Naive thymus-derived CD8-positive, alpha-beta T cell (primary cell): ENCODE results near the gene AMBRA1. TPM values are rescaled to one million over a fixed set of nuclear protein-coding genes. Genes with fewer than 3 reads are reported as not detected.
A peak's percentile ranks its signal among the peaks of the same experiment; 100 is the strongest.

ENCODE experiments used
- ATAC-seq, 2 donors: fragments of 150-1000 bp; cut with Tn5 transposase in 1 of 2; sonication (Bioruptor Pico), chemical (Tn5 transposase) in 1 of 2; 1 replicate in 1 of 2; 2 replicates in 1 of 2; pipeline ENCODE4 v1.10.0; 2021; ENCODE audit warnings: mild to moderate bottlenecking in 2 of 2, moderate library complexity in 2 of 2
- POLR2A ChIA-PET: fragments of 350-600 bp; sonication (Branson Sonifier 250); formaldehyde crosslinking; loops from one replicate; lab custom pipeline; 2021; ENCODE audit warnings: antibody characterized with exemption; lab: Charles Lee
- DNase-seq, 10 donors: peaks; one replicate each; pipeline versions ENCODE4 v3.0.0 to v3.0.0-alpha.2; 2020 to 2022
- H3K27ac Mint-ChIP-seq, 10 donors: one replicate each; pipeline ENCODE4 v1.8.0; 2020 to 2022; ENCODE audit warnings: mild to moderate bottlenecking in 10 of 10, mixed read lengths in 10 of 10, moderate library complexity in 4 of 10, inconsistent platforms in 1 of 10
- H3K27me3 Mint-ChIP-seq, 5 donors: one replicate each; pipeline ENCODE4 v1.8.0; 2021 to 2022; ENCODE audit warnings: mixed read lengths in 5 of 5
- H3K36me3 Mint-ChIP-seq, 3 donors: one replicate each; pipeline ENCODE4 v1.8.0; 2020 to 2022; ENCODE audit warnings: mixed read lengths in 3 of 3, mild to moderate bottlenecking in 2 of 3, inconsistent platforms in 1 of 3
- H3K4me1 Mint-ChIP-seq, 4 donors: one replicate each; pipeline ENCODE4 v1.8.0; 2021 to 2022; ENCODE audit warnings: mixed read lengths in 4 of 4
- H3K4me3 Mint-ChIP-seq, 10 donors: one replicate each; pipeline ENCODE4 v1.8.0; 2020 to 2022; ENCODE audit warnings: mild to moderate bottlenecking in 10 of 10, mixed read lengths in 10 of 10, moderate library complexity in 6 of 10, inconsistent platforms in 1 of 10
- H3K9me3 Mint-ChIP-seq, 9 donors: one replicate each; pipeline ENCODE4 v1.8.0; 2020 to 2022; ENCODE audit warnings: mixed read lengths in 9 of 9, mild to moderate bottlenecking in 3 of 9, inconsistent platforms in 1 of 9, moderate library complexity in 1 of 9
- polyA plus RNA-seq, 3 donors: library from polyadenylated mRNA; unstranded; fragments of 300-500 nt; fragmentation: Illumina TruSeq; gene quantifications; one replicate each; pipeline ENCODE4 v1.2.3, GENCODE V29; 2021
- total RNA-seq, 8 experiments: library from RNA in 2 of 8; stranded (reverse) in 2 of 8; gene quantifications; one replicate each; pipeline ENCODE4 v1.2.3 and lab custom pipeline; 2021 to 2026

The AMBRA1 gene, protein sequence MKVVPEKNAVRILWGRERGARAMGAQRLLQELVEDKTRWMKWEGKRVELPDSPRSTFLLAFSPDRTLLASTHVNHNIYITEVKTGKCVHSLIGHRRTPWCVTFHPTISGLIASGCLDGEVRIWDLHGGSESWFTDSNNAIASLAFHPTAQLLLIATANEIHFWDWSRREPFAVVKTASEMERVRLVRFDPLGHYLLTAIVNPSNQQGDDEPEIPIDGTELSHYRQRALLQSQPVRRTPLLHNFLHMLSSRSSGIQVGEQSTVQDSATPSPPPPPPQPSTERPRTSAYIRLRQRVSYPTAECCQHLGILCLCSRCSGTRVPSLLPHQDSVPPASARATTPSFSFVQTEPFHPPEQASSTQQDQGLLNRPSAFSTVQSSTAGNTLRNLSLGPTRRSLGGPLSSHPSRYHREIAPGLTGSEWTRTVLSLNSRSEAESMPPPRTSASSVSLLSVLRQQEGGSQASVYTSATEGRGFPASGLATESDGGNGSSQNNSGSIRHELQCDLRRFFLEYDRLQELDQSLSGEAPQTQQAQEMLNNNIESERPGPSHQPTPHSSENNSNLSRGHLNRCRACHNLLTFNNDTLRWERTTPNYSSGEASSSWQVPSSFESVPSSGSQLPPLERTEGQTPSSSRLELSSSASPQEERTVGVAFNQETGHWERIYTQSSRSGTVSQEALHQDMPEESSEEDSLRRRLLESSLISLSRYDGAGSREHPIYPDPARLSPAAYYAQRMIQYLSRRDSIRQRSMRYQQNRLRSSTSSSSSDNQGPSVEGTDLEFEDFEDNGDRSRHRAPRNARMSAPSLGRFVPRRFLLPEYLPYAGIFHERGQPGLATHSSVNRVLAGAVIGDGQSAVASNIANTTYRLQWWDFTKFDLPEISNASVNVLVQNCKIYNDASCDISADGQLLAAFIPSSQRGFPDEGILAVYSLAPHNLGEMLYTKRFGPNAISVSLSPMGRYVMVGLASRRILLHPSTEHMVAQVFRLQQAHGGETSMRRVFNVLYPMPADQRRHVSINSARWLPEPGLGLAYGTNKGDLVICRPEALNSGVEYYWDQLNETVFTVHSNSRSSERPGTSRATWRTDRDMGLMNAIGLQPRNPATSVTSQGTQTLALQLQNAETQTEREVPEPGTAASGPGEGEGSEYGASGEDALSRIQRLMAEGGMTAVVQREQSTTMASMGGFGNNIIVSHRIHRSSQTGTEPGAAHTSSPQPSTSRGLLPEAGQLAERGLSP (N-terminal part only)
- total RNA-seq (10 to 100 TPM; 36.8 to 38.8 TPM), polyA plus RNA-seq (10 to 100 TPM in 1 of 3 donors, 1 to 10 TPM in 2; 6.1 to 16.3 (median 7.4) TPM), total RNA-seq (lab: John Stamatoyannopoulos, UW) (66.0 to 87.3 (median 75.1) reads per million in 6 experiments)

DNA sequence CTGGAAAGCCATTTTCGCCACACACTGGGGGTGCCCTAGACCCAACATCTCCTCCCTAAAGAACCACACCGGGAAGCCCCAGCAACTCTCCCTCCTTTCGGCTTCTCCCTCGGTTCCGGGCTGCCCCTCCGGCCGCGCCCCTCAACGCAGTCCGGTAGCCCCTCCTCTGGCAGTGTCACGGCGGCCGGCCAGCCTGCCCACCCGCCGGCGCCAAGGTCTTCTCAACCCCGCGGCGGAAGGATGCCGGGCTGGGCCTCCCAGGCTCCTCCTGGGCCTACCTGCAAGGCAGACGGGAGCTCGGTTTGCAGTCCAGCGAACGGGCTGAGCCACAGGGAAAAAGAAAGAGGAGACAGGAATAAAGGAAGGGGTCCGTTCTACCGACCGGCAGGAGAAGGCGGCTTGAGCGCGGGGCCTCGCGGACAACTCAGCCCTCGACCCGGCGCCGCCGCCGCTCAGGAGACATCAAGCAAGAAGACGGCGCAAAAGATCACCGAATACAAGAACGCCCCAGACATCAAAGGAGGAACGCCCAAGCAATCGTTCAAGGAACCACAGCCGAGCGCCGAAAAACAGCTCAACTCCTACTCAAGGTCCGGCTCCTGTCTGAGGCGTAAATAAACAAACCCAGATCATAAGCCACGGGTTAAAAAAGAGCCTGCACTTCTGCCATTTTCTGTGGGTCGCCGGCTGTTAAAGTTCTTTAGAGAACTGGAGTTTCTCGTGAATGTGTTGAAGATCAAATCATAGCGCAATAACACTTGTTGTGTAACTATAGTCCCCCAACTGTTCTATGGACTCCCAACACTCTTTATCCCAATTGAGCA lies at the start of gene AMBRA1:
Gene AMBRA1, minus strand, starts transcription at position 474 of the 824 bp plus-strand sequence. CDS start 45,643 bp downstream, outside the sequence.
- Mint-ChIP-seq H3K9me3 (no peaks in the 10 kb centered on the region), H3K27ac (peak within 1 kb of the TSS; percentile 91 to 97 (median 96)), H3K27me3 (no peaks in the 10 kb centered on the region), H3K4me1 (peaks cover 22 to 50% (median 47%) of the 10 kb centered on the region in 4 donors), H3K36me3 (peaks cover 0 to 11% (median 0%) of the 10 kb centered on the region in 3 donors), H3K4me3 (peak within 1 kb of the TSS; percentile 93 to 99 (median 96))
- POLR2A ChIA-PET = interaction anchor here (0.6 to 3.1 kb wide), 11 partner anchors 9 to 678 kb away, joined by 3 to 30 read pairs (median 3); partner anchors contain the start of genes ATG13 and HARBI1
- DNase-seq (peak; percentile 53 to 87 (median 80)), ATAC-seq (peak; percentile 95 to 96)

DNA sequence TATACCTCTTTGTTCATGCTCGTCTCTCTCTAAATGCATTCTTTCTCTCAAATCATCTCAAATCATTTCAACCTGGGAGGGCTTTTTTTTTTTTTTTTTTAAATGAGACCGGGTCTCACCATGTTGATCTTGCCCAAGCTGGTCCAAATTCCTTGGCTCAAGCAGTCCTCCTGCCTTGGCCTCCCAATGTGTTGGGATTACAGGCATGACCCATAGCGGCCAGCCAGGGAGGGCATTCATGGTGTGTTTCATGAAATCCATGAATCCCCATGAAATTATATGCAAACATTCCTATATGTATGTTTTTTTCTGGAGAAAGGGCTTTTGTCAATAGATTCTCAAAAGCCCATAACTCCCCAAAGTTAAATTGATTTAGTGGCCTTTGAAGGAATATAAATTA lies 49.7 kb upstream of the AMBRA1 start:
- H3K9me3 Mint-ChIP-seq = peaks cover 0 to 6% (median 0%) of the 10 kb centered on the region in 9 donors
- POLR2A ChIA-PET = interaction anchor here (1.8 kb wide), 1 partner anchor 57 kb away, joined by 5 read pairs; the partner anchor contains the start of genes ARHGAP1 and ZNF408
- H3K27me3 Mint-ChIP-seq = no peaks in the 10 kb centered on the region
- peaks cover 7 to 85% (median 37%) of the 10 kb centered on the region in 3 donors for H3K36me3 Mint-ChIP-seq
- no peak overlapping the region for H3K4me3 Mint-ChIP-seq
- no peak for DNase-seq
- no peak for ATAC-seq
- H3K27ac Mint-ChIP-seq = peak overlapping the region in 6 of 10 donors; percentile 17 to 89 (median 67)
- H3K4me1 Mint-ChIP-seq = peaks cover 10 to 31% (median 23%) of the 10 kb centered on the region in 4 donors

DNA sequence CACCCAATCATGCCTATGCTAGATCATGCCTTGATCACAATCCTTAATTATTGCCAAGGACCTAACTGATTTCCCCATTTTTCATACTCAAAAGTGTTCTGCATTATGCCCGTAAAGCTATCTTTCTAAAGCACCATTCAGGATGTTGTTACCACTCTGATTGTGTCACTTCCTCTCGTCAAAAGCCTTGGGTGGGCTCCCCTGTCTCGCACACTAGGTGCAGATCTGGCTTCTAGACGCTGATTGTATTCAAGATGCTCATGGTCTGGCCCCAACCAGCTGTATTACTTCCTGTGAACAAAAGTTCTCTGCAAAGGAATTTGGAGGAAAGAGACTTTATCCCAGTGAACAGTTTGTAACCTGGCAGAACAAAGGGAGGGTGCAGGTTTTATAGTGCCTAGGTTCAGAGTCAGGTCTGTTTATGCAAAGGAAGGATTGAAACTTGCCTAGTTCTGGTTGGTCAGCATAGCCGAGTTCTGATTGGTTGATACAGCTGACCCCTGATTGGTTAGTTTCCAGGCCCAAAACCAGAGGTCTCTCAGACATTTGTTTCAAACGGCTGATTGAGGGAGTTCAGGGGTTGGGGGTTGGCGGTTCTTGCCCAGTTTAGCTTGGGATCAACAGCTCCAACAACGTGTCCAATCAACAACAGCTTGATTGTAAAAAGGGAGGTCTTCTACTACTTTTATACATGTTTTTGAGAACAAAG lies 49.0 kb upstream of the AMBRA1 start:
- Mint-ChIP-seq H3K4me3 (peak overlapping the region in 8 of 10 donors; percentile 31 to 72 (median 48)), H3K27me3 (no peaks in the 10 kb centered on the region), H3K27ac (peak overlapping the region; percentile 67 to 91 (median 84)), H3K36me3 (peaks cover 11 to 81% (median 39%) of the 10 kb centered on the region in 3 donors), H3K4me1 (peaks cover 12 to 33% (median 24%) of the 10 kb centered on the region in 4 donors), H3K9me3 (peaks cover 0 to 6% (median 0%) of the 10 kb centered on the region in 9 donors)
- DNase-seq (peak in 6 of 10 donors; percentile 7 to 53 (median 38)), ATAC-seq (peak; percentile 57 to 97)
- POLR2A ChIA-PET = interaction anchor here (0.9 to 1.8 kb wide), 3 partner anchors 30 to 58 kb away, joined by 3 to 5 read pairs (median 3); partner anchors contain the start of genes ARHGAP1 and ZNF408

DNA sequence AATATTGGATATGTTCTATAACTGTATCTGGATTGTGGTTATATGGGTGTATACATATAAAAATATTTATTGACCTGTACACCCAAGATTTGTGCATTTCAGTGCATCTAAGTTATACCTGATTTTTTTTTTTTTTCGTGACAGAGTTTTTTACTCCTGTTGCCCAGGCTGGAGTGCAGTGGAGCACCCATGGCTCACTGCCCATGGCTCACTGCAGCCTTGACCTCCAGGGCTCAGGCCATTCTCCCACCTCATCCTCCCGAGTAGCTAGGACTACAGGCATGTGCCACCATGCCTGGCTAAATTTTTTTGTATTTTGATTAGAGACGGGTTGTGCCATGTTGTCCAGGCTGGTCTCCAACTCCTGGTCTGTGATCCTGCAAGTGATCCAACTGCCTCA lies 47.8 kb upstream of the AMBRA1 start:
- Mint-ChIP-seq H3K27me3 (no peaks in the 10 kb centered on the region), H3K36me3 (peaks cover 11 to 76% (median 43%) of the 10 kb centered on the region in 3 donors), H3K9me3 (peaks cover 0 to 6% (median 0%) of the 10 kb centered on the region in 9 donors), H3K4me1 (peaks cover 12 to 33% (median 24%) of the 10 kb centered on the region in 4 donors), H3K27ac (peak overlapping the region in 5 of 10 donors; percentile 40 to 91 (median 81)), H3K4me3 (peak overlapping the region in 1 of 10 donors; percentile 63)
- DNase-seq (no peak), ATAC-seq (no peak)
- POLR2A ChIA-PET = interaction anchor here (0.6 to 1.8 kb wide), 3 partner anchors 19 to 59 kb away, joined by 3 to 5 read pairs (median 4); partner anchors contain the start of genes ARHGAP1 and ZNF408

DNA sequence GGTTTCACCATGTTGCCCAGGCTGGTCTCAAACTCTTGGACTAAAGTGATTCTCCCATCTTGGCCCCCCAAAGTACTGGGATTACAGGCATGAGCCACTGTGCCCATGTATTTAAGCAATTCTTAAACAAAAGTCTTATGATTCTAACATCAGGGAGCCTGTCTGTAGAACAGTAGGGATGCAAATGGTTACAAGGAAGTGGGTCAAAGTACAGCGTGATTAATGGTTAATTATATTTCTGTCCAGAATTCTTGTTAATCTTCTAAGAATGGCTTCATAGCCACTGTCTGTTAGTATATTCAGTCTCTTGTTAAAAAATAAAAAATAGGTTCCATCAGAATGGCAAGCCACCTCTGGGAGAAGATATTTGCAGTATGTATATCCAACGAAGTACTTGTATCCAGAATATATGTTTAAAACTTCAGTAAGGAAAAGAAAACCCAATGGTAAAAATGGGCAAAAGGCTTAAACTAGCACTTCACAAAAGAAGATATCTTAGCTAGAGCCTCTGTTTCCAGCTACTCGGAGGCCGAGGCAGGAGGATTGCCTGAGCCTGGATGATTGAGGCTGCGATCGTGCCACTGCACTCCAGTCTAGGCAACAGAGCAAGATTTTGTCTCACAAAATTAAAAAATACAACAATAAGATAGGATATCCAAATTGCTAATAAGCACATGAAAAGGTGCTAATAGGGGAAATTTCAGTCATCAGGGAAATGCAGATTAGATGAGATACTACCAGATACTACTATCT lies 46.4 kb upstream of the AMBRA1 start:
- no peaks in the 10 kb centered on the region for H3K27me3 Mint-ChIP-seq
- POLR2A ChIA-PET = interaction anchor here (1.4 kb wide), 1 partner anchor 23 kb away, joined by 6 read pairs; the partner anchor contains the start of genes ATG13 and HARBI1
- H3K9me3 Mint-ChIP-seq = peaks cover 0 to 6% (median 0%) of the 10 kb centered on the region in 9 donors
- no peak for ATAC-seq
- no peak for DNase-seq
- H3K36me3 Mint-ChIP-seq = peaks cover 11 to 74% (median 37%) of the 10 kb centered on the region in 3 donors
- no peak overlapping the region for H3K4me3 Mint-ChIP-seq
- peak overlapping the region in 3 of 10 donors; percentile 13 to 60 (median 52) for H3K27ac Mint-ChIP-seq
- H3K4me1 Mint-ChIP-seq = peaks cover 14 to 37% (median 28%) of the 10 kb centered on the region in 4 donors

DNA sequence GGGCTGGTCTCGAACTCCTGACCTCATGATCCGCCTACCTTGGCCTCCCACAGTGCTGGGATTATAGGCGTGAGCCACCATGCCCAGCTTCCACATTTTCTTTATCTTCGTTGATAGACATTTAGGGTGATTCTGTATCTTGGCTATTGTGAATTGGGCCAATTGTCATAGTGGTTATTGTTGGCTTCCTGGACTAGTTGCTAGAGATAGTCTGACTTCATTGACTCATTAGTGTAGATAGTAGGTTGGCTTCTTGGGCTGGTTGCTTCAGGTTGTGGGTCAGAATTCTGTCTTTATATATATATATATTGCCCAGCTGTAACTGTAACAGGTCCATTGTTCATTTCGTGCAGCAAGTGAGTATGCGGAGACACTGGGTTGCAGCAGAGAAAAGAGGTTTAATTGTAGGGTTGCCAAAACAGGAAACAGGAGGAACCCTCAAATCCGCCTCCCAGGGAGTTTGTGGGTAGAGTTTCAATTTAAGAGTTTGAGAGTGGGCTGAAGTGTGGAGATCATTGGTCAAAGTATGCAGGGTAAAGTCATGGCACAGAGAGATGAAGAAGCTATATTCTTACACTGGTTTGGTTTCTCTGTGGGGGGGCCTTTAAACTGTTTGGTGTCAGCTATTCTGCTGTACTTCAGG lies 45.5 kb upstream of the AMBRA1 start:
- peaks cover 14 to 37% (median 28%) of the 10 kb centered on the region in 4 donors for H3K4me1 Mint-ChIP-seq
- peak overlapping the region in 7 of 10 donors; percentile 0 to 79 (median 63) for H3K27ac Mint-ChIP-seq
- DNase-seq (no peak), ATAC-seq (no peak)
- POLR2A ChIA-PET = interaction anchor here (1.4 kb wide), 1 partner anchor 22 kb away, joined by 6 read pairs; the partner anchor contains the start of genes ATG13 and HARBI1
- H3K9me3 Mint-ChIP-seq = peaks cover 0 to 6% (median 0%) of the 10 kb centered on the region in 9 donors
- peak overlapping the region in 4 of 10 donors; percentile 3 to 62 (median 56) for H3K4me3 Mint-ChIP-seq
- H3K27me3 Mint-ChIP-seq = no peaks in the 10 kb centered on the region
- H3K36me3 Mint-ChIP-seq = peaks cover 11 to 72% (median 37%) of the 10 kb centered on the region in 3 donors

DNA sequence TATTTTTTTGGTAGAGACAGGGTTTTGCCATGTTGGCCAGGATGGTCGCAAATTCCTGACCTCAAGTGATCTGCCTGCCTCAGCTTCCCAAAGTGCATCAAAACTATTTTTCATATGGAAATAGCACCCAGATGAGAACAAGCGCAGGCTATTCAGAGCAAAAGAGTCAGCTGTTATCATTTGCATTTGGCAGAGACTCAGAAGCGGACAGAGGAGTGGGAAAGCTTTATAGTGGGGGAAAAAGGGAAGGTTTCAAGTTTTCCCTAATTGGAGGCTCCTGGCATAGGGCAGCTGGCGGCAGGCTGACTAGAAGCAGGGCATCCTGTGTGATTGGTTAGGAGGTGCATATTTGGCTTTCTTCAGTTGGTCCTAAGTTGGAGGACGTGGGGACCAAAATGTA lies 43.7 kb upstream of the AMBRA1 start:
- H3K27me3 Mint-ChIP-seq = no peaks in the 10 kb centered on the region
- H3K4me1 Mint-ChIP-seq = peaks cover 9 to 31% (median 19%) of the 10 kb centered on the region in 4 donors
- H3K36me3 Mint-ChIP-seq = peaks cover 11 to 61% (median 25%) of the 10 kb centered on the region in 3 donors
- peaks cover 0 to 6% (median 0%) of the 10 kb centered on the region in 9 donors for H3K9me3 Mint-ChIP-seq
- no peak overlapping the region for H3K27ac Mint-ChIP-seq
- POLR2A ChIA-PET = interaction anchor here (1.1 kb wide), 1 partner anchor 20 kb away, joined by 5 read pairs; the partner anchor contains the start of genes ATG13 and HARBI1
- no peak overlapping the region for H3K4me3 Mint-ChIP-seq
- DNase-seq = no peak
- ATAC-seq = no peak

DNA sequence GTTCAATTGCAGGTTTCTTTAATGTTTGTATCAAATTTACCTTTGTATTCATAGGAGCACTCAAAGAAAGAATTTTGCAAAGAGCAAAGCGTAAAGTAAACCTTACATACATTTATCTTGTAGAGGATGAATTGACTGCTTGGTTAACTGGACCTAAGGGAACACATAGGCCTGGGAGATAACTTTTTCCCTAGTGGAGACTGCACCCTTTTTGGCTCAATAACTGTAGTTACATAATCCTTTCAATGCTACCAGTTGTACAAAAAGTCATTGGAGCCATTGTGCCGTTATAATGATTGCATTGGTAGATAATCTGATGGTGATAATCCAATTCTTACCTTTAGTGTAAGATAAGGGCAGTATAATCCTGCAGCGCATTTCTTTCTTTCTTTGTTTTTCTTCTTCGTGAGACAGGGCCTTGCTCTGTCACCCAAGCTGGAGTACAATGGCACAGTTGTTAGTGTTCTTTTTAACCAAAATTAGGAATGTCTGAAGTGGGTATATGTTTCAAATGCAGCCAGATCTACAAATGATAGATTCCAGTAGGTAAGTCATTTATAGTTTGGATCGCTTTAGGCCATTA lies 41.8 kb upstream of the AMBRA1 start:
- DNase-seq = no peak
- no peak for ATAC-seq
- peaks cover 8 to 28% (median 18%) of the 10 kb centered on the region in 4 donors for H3K4me1 Mint-ChIP-seq
- H3K27me3 Mint-ChIP-seq = no peaks in the 10 kb centered on the region
- H3K36me3 Mint-ChIP-seq = peaks cover 11 to 72% (median 33%) of the 10 kb centered on the region in 3 donors
- H3K27ac Mint-ChIP-seq = peak overlapping the region in 1 of 10 donors; percentile 29
- no peak overlapping the region for H3K4me3 Mint-ChIP-seq
- POLR2A ChIA-PET = no interaction called here
- peaks cover 0 to 5% (median 0%) of the 10 kb centered on the region in 9 donors for H3K9me3 Mint-ChIP-seq
